GM23248 (cell line): ENCODE data around the gene NCBP2.

Experiments
- EZH2 ChIP-seq: fragments of 200-600 bp; sonication (generic); IDR thresholded peaks from 2 replicates; pipeline ENCODE4 v1.6.1; 2018; ENCODE audit warnings: antibody characterized with exemption, mild to moderate bottlenecking; ENCODE audit not compliant: insufficient read depth, poor library complexity, severe bottlenecking
- EZH2phosphoT487 ChIP-seq: fragments of 200-600 bp; sonication (generic); IDR thresholded peaks from 2 replicates; pipeline ENCODE4 v1.6.1; 2018; ENCODE audit warnings: antibody characterized with exemption, moderate library complexity, mild to moderate bottlenecking, low read depth; ENCODE audit not compliant: insufficient read depth

- TF ChIP-seq EZH2phosphoT487, result no peak
- no peak for TF ChIP-seq EZH2
These were observed 26.9 kb upstream of the NCBP2 start for GRCh38 chr3:196969134-196969659.
